Esophagus squamous epithelium (tissue), 5 donors: ENCODE data around the gene STEAP4. TPM values are rescaled to one million over a fixed set of nuclear protein-coding genes. Genes with fewer than 3 reads are reported as not detected.

Source experiments
- DNase-seq: peaks from one replicate; lab custom pipeline; 2025; lab: John Stamatoyannopoulos, UW
- H3K27ac ChIP-seq, 4 donors: fragments of 200-600 bp; sonication (generic); one replicate each; pipeline ENCODE4 v1.5.1; 2016 to 2019; ENCODE audit warnings: mild to moderate bottlenecking in 1 of 4
- H3K27me3 ChIP-seq, 4 donors: fragments of 200-600 bp; sonication (generic); 1 replicate in 3 of 4; 2 replicates in 1 of 4; pipeline versions ENCODE4 v1.5.1 to v1.6.0; 2017 to 2021; ENCODE audit warnings: antibody characterized with exemption in 1 of 4
- H3K36me3 ChIP-seq, 3 donors: fragments of 200-600 bp; sonication (generic); one replicate each; pipeline ENCODE4 v1.5.1; 2016 to 2019
- H3K4me1 ChIP-seq, 3 donors: fragments of 200-600 bp; sonication (generic); one replicate each; pipeline ENCODE4 v1.5.1; 2017 to 2019
- H3K4me3 ChIP-seq, 4 donors: fragments of 200-600 bp; sonication (generic); 1 replicate in 3 of 4; 2 replicates in 1 of 4; pipeline ENCODE4 v1.5.1; 2016 to 2019; ENCODE audit warnings: mild to moderate bottlenecking in 2 of 4, moderate library complexity in 1 of 4
- H3K9me3 ChIP-seq, 3 donors: fragments of 200-600 bp; sonication (generic); one replicate each; pipeline ENCODE4 v1.5.1; 2016 to 2019
- CTCF ChIP-seq, 6 experiments: fragments of 450-650 bp in 4 of 6; fragments of 200-600 bp in 2 of 6; sonication (generic) in 2 of 6; IDR thresholded peaks; one replicate each; pipeline ENCODE4 v1.5.1; 2016 to 2019; ENCODE audit warnings: antibody characterized with exemption in 6 of 6, mild to moderate bottlenecking in 4 of 6, moderate library complexity in 4 of 6
- POLR2A ChIP-seq, 4 donors: fragments of 450-650 bp; IDR thresholded peaks; one replicate each; pipeline ENCODE4 v1.6.1; 2017; ENCODE audit warnings: antibody characterized with exemption in 4 of 4, mild to moderate bottlenecking in 4 of 4, moderate library complexity in 3 of 4
- WGBS, 2 donors: methylation state at CpG; one replicate each; pipeline ENCODE4 v1.1.5; 2018; 5-methylcytosine and 5-hydroxymethylcytosine counted together
- intact Hi-C: fragments of 100-400 bp; cut with DNase I; formaldehyde crosslinking; loops from one replicate; pipeline ENCODE4 v1.15.0; 2022
- total RNA-seq, 4 donors: library from RNA; depleted of rRNA; stranded (reverse); fragments of >200 nt; gene quantifications; one replicate each; pipeline ENCODE4 v1.1.0, GENCODE V29; 2016
- donor health status: DM: yes; HTN: yes; CAD: no.

Gene STEAP4
- total RNA-seq, 4 donors from 2014 or later = 6.3 to 50.5 (median 24.2) TPM

- intact Hi-C loops = no loop called here
- DNase-seq = no peak
- Histone ChIP-seq H3K9me3 (no peaks in the 10 kb centered on the region), H3K4me3 (peak overlapping the region in 2 of 4 donors; percentile 2 to 12), H3K4me1 (peaks cover 0 to 9% (median 0%) of the 10 kb centered on the region in 3 donors), H3K27ac (no peak overlapping the region), H3K27me3 (peaks cover 0 to 6% (median 0%) of the 10 kb centered on the region in 4 donors), H3K36me3 (no peaks in the 10 kb centered on the region)
- TF ChIP-seq CTCF (IDR thresholded peaks at IDR 0.05) (no peak), POLR2A (IDR thresholded peaks at IDR 0.05) (no peak)
- 40 to 56% methylated on average over 1 of the region's 1 CpG for WGBS, 2 donors
Observed at GRCh38 chr7:88301924-88302323, 4.8 kb downstream of the STEAP4 start.

- no peaks in the 10 kb centered on the region for H3K4me1 ChIP-seq
- DNase-seq = no peak
- intact Hi-C loops = no loop called here
- TF ChIP-seq POLR2A (IDR thresholded peaks at IDR 0.05) (no peak), CTCF (IDR thresholded peaks at IDR 0.05) (no peak)
- H3K27me3 ChIP-seq = no peaks in the 10 kb centered on the region
- H3K4me3 ChIP-seq = no peak overlapping the region
- WGBS, 2 donors = 90 to 91% methylated on average over 1 of the region's 1 CpG
- no peaks in the 10 kb centered on the region for H3K9me3 ChIP-seq
- H3K27ac ChIP-seq = no peak overlapping the region
- no peaks in the 10 kb centered on the region for H3K36me3 ChIP-seq
Observed at GRCh38 chr7:88300401-88300945, 6.2 kb downstream of the STEAP4 start.

- Histone ChIP-seq H3K27me3 (no peaks in the 10 kb centered on the region), H3K27ac (no peak overlapping the region), H3K4me1 (no peaks in the 10 kb centered on the region), H3K4me3 (no peak overlapping the region), H3K9me3 (no peaks in the 10 kb centered on the region), H3K36me3 (no peaks in the 10 kb centered on the region)
- no peak for DNase-seq
- TF ChIP-seq CTCF (IDR thresholded peaks at IDR 0.05) (no peak), POLR2A (IDR thresholded peaks at IDR 0.05) (no peak)
- intact Hi-C loops = no loop called here
- 68 to 70% methylated on average over 3 of the region's 3 CpGs for WGBS, 2 donors
Observed at GRCh38 chr7:88299126-88299525, 7.6 kb downstream of the STEAP4 start.

GRCh38 chr7:88293866-88294265 lies 12.8 kb downstream of the STEAP4 start:
- DNase-seq = no peak
- H3K36me3 ChIP-seq = no peaks in the 10 kb centered on the region
- H3K27me3 ChIP-seq = no peaks in the 10 kb centered on the region
- 89 to 100% methylated on average over 1 of the region's 1 CpG for WGBS, 2 donors
- intact Hi-C loops = no loop called here
- H3K4me1 ChIP-seq = peaks cover 0 to 22% (median 0%) of the 10 kb centered on the region in 3 donors
- H3K9me3 ChIP-seq = no peaks in the 10 kb centered on the region
- no peak overlapping the region for H3K4me3 ChIP-seq
- no peak for TF ChIP-seq CTCF (IDR thresholded peaks at IDR 0.05)
- H3K27ac ChIP-seq = no peak overlapping the region

- H3K9me3 ChIP-seq = no peaks in the 10 kb centered on the region
- H3K4me3 ChIP-seq = no peak overlapping the region
- H3K27me3 ChIP-seq = no peaks in the 10 kb centered on the region
- H3K27ac ChIP-seq = peak overlapping the region in 3 of 4 donors; percentile 37 to 70 (median 70)
- intact Hi-C loops = no loop called here
- DNase-seq = no peak
- H3K4me1 ChIP-seq = peaks cover 0 to 22% (median 0%) of the 10 kb centered on the region in 3 donors
- H3K36me3 ChIP-seq = no peaks in the 10 kb centered on the region
- TF ChIP-seq CTCF (IDR thresholded peaks at IDR 0.05) (no peak), POLR2A (IDR thresholded peaks at IDR 0.05) (no peak)
- WGBS, 2 donors = 72 to 75% methylated on average over 11 of the region's 11 CpGs
Observed at GRCh38 chr7:88291398-88292173, 15.1 kb downstream of the STEAP4 start.
